Measurements from ENCODE around the gene UAP1L1.

- TF ChIP-seq CTCF (conservative IDR thresholded peaks at IDR 0.05; ENCODE audit: low read depth in 2 of 2) (no peak), EZH2 (IDR thresholded peaks at IDR 0.05; ENCODE audit: low read depth, unreplicated experiment) (no peak), POLR2AphosphoS5 (IDR thresholded peaks at IDR 0.05; ENCODE audit: low read depth) (no peak), EZH2phosphoT487 (IDR thresholded peaks at IDR 0.05; ENCODE audit: unreplicated experiment) (no peak), REST (IDR thresholded peaks at IDR 0.05; ENCODE audit: unreplicated experiment) (no peak), CREB1 (CRISPR knock-in tag; IDR thresholded peaks at IDR 0.05; ENCODE audit: low read depth) (no peak), JUNB (IDR thresholded peaks at IDR 0.05; ENCODE audit: unreplicated experiment) (no peak), NANOG (IDR thresholded peaks at IDR 0.05; ENCODE audit: borderline replicate concordance) (no peak), ETS1 (IDR thresholded peaks at IDR 0.05) (no peak), STAT1 (IDR thresholded peaks at IDR 0.05; ENCODE audit: unreplicated experiment) (no peak), ZNF114 (CRISPR knock-in tag; IDR thresholded peaks at IDR 0.05) (no peak), ZNF331 (CRISPR knock-in tag; IDR thresholded peaks at IDR 0.05; ENCODE audit: low read depth) (no peak)
Observed at GRCh38 chr9:137099231-137099630, 21.9 kb downstream of the UAP1L1 start.

All from GM23338 (cell line).